Measurements from ENCODE around the gene RAB27A. TPM values are rescaled to one million over a fixed set of nuclear protein-coding genes. Genes with fewer than 3 reads are reported as not detected.
A peak's percentile ranks its signal among the peaks of the same experiment; 100 is the strongest.

Gene RAB27A
- polyA plus RNA-seq, 1 of the 3 experiments (the other 2 are of a cell fraction), result 9.6 TPM

DNA sequence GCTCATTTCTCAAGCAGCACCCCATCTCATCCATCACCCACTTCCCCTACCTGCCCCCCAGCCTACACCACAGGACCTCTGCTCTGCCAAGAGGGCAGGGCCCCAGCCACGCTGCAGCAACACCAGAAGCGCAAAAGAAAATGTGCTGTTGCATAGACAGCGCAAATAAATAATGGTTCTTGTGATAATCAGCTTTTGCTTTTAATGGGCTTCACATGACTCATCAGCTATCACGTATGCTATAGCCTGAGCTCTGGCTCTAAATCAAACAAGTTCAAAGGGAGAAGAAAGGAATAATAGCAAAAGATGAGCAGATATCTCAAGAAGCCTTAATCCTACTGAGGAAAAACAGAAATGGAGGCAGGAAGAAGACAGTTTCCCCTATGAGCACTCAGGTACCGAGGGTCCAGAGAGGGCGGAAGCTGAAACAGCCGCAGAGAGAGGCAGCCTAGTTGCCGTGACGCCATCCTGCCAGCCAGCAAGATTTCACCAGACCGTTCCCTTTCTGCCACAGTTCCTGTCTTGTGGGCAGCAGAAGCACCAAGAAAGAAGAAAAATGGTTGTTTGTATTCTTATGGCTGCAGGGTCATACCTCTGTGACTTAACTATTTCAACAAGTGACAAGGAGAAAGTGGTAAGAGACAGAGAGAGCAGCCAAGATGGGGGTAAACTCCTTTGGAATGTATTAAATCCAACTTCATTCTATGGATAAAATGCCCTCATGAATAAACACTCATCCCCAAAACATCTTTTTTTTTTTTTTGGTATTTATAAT, 22.0 kb downstream of the RAB27A start:
- no peaks in the 10 kb centered on the region for H3K27me3 ChIP-seq (ENCODE audit: insufficient read depth)
- no peaks in the 10 kb centered on the region for H4K20me1 ChIP-seq (ENCODE audit: insufficient read depth)
- no peaks in the 10 kb centered on the region for H3K36me3 ChIP-seq (replicated peaks in 1 of 2; ENCODE audit: control insufficient read depth in 1 of 2, insufficient read depth in 2 of 2, low read length in 1 of 2)
- peak overlapping the region; percentile 7 for H3K4me2 ChIP-seq
- H3F3A ChIP-seq (replicated peaks; ENCODE audit: insufficient read depth), result peaks cover 2% of the 10 kb centered on the region
- CTCF ChIA-PET, result interaction anchor here (0.8 to 1.0 kb wide), 3 partner anchors 12 to 48 kb away, joined by 3 to 4 read pairs (median 3); no protein-coding TSS in a partner anchor
- H3K9ac ChIP-seq, result peak overlapping the region; percentile 22; the same call in 1 of the 2 replicates
- no peaks in the 10 kb centered on the region for H3K9me3 ChIP-seq
- WGBS (ENCODE audit: low lambda C conversion rate), result 64% methylated on average over 10 of the region's 10 CpGs
- peaks cover 12 to 20% of the 10 kb centered on the region in 2 experiments for H3K4me1 ChIP-seq (ENCODE audit: control insufficient read depth in 1 of 2, insufficient read depth in 2 of 2, low read depth in 1 of 2, low read length in 1 of 2)
- peak overlapping the region; percentile 31; the same call in 1 of the 2 replicates for H2AFZ ChIP-seq (ENCODE audit: low read depth)
- POLR2A ChIA-PET, result interaction anchor here (0.6 kb wide), 1 partner anchor 449 kb away, joined by 3 read pairs; no protein-coding TSS in a partner anchor
- no peak overlapping the region for H3K4me3 ChIP-seq (ENCODE audit: low read depth in 2 of 2, low read length in 1 of 2)
- H3K27ac ChIP-seq (ENCODE audit: low read depth in 2 of 2, low read length in 1 of 2), result peak overlapping the region; percentile 0 to 75; a peak in 2 of 4 replicates
- no peaks in the 10 kb centered on the region for H3K9me2 ChIP-seq
- no peaks in the 10 kb centered on the region for H3K79me2 ChIP-seq (ENCODE audit: insufficient read depth)
- TF ChIP-seq, protein P1, sequence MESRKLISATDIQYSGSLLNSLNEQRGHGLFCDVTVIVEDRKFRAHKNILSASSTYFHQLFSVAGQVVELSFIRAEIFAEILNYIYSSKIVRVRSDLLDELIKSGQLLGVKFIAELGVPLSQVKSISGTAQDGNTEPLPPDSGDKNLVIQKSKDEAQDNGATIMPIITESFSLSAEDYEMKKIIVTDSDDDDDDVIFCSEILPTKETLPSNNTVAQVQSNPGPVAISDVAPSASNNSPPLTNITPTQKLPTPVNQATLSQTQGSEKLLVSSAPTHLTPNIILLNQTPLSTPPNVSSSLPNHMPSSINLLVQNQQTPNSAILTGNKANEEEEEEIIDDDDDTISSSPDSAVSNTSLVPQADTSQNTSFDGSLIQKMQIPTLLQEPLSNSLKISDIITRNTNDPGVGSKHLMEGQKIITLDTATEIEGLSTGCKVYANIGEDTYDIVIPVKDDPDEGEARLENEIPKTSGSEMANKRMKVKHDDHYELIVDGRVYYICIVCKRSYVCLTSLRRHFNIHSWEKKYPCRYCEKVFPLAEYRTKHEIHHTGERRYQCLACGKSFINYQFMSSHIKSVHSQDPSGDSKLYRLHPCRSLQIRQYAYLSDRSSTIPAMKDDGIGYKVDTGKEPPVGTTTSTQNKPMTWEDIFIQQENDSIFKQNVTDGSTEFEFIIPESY (IDR thresholded peaks at IDR 0.05; ENCODE audit: borderline replicate concordance, low read depth), result no peak
- TF ChIP-seq, protein P2, sequence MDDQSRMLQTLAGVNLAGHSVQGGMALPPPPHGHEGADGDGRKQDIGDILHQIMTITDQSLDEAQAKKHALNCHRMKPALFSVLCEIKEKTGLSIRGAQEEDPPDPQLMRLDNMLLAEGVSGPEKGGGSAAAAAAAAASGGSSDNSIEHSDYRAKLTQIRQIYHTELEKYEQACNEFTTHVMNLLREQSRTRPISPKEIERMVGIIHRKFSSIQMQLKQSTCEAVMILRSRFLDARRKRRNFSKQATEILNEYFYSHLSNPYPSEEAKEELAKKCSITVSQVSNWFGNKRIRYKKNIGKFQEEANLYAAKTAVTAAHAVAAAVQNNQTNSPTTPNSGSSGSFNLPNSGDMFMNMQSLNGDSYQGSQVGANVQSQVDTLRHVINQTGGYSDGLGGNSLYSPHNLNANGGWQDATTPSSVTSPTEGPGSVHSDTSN (IDR thresholded peaks at IDR 0.05), result peak; percentile 25; the same call in 1 of the 2 replicates
- TF ChIP-seq, protein P3, sequence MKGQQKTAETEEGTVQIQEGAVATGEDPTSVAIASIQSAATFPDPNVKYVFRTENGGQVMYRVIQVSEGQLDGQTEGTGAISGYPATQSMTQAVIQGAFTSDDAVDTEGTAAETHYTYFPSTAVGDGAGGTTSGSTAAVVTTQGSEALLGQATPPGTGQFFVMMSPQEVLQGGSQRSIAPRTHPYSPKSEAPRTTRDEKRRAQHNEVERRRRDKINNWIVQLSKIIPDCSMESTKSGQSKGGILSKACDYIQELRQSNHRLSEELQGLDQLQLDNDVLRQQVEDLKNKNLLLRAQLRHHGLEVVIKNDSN (IDR thresholded peaks at IDR 0.05; ENCODE audit: borderline replicate concordance, low read depth), result no peak
- TF ChIP-seq, protein P4, sequence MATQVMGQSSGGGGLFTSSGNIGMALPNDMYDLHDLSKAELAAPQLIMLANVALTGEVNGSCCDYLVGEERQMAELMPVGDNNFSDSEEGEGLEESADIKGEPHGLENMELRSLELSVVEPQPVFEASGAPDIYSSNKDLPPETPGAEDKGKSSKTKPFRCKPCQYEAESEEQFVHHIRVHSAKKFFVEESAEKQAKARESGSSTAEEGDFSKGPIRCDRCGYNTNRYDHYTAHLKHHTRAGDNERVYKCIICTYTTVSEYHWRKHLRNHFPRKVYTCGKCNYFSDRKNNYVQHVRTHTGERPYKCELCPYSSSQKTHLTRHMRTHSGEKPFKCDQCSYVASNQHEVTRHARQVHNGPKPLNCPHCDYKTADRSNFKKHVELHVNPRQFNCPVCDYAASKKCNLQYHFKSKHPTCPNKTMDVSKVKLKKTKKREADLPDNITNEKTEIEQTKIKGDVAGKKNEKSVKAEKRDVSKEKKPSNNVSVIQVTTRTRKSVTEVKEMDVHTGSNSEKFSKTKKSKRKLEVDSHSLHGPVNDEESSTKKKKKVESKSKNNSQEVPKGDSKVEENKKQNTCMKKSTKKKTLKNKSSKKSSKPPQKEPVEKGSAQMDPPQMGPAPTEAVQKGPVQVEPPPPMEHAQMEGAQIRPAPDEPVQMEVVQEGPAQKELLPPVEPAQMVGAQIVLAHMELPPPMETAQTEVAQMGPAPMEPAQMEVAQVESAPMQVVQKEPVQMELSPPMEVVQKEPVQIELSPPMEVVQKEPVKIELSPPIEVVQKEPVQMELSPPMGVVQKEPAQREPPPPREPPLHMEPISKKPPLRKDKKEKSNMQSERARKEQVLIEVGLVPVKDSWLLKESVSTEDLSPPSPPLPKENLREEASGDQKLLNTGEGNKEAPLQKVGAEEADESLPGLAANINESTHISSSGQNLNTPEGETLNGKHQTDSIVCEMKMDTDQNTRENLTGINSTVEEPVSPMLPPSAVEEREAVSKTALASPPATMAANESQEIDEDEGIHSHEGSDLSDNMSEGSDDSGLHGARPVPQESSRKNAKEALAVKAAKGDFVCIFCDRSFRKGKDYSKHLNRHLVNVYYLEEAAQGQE (IDR thresholded peaks at IDR 0.05; ENCODE audit: low read depth, low read length), result no peak
- TF ChIP-seq, protein P5, sequence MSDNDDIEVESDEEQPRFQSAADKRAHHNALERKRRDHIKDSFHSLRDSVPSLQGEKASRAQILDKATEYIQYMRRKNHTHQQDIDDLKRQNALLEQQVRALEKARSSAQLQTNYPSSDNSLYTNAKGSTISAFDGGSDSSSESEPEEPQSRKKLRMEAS (IDR thresholded peaks at IDR 0.05; ENCODE audit: low read depth), result no peak
- TF ChIP-seq FOSL2 (IDR thresholded peaks at IDR 0.05; ENCODE audit: borderline replicate concordance, low read depth), result peak; percentile 27; the same call in 1 of the 2 replicates
- TF ChIP-seq NRF1 (IDR thresholded peaks at IDR 0.05; ENCODE audit: low read depth, low read length), result no peak
- TF ChIP-seq GATA2 (CRISPR knock-in tag; IDR thresholded peaks at IDR 0.05), result no peak
- peak; percentile 23; the same call in 1 of the 2 replicates for TF ChIP-seq JUND (IDR thresholded peaks at IDR 0.05)
- TF ChIP-seq, protein P6, sequence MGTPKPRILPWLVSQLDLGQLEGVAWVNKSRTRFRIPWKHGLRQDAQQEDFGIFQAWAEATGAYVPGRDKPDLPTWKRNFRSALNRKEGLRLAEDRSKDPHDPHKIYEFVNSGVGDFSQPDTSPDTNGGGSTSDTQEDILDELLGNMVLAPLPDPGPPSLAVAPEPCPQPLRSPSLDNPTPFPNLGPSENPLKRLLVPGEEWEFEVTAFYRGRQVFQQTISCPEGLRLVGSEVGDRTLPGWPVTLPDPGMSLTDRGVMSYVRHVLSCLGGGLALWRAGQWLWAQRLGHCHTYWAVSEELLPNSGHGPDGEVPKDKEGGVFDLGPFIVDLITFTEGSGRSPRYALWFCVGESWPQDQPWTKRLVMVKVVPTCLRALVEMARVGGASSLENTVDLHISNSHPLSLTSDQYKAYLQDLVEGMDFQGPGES (IDR thresholded peaks at IDR 0.05; ENCODE audit: low read depth, low read length), result no peak
- no peak for TF ChIP-seq RXRA (IDR thresholded peaks at IDR 0.05; ENCODE audit: borderline replicate concordance, low read depth)
- TF ChIP-seq EP300 (IDR thresholded peaks at IDR 0.05; ENCODE audit: borderline replicate concordance in 1 of 2, low read depth in 1 of 2, low read length in 1 of 2), result no peak
- TF ChIP-seq RFX5 (IDR thresholded peaks at IDR 0.05; ENCODE audit: low read length), result no peak
- no peak for TF ChIP-seq NFIC (IDR thresholded peaks at IDR 0.05; ENCODE audit: borderline replicate concordance)
- peak; percentile 32 for DNase-seq
